HG02943 (cell line): ENCODE results near the gene ISLR.

Source experiments
- ATAC-seq: cut with Tn5 transposase; IDR thresholded peaks from one replicate; pipeline ENCODE4 v1.9.1; 2021; ENCODE audit warnings: mild to moderate bottlenecking, low read depth, moderate library complexity; ENCODE audit not compliant: unreplicated experiment

Gene ISLR

GRCh38 chr15:74192751-74193150 lies 19.2 kb downstream of the ISLR start:
- no peak for ATAC-seq

DNA sequence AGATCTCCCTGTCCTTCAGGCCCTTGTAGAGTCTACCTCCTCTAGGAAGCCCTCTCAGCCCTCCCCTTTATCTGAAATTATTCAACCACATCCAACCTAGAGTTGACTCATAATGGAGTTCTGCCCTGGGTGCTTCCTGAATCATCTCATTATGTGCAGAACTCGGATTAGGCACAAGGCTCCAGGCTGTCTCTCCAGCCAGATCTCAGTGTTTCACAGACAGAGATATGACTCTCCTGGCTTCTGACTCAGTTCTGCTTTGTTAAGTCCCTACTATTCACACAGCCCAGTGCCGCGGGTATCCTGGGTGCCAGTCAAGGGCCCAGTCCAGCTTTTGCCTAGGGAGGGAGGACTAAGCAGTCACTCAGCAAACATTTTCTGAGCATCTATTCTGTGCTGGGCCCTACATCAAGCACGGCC lies 19.8 kb downstream of the ISLR start:
- ATAC-seq, result no peak

- ATAC-seq, result no peak
Observed at GRCh38 chr15:74193905-74194304, 20.4 kb downstream of the ISLR start.

DNA sequence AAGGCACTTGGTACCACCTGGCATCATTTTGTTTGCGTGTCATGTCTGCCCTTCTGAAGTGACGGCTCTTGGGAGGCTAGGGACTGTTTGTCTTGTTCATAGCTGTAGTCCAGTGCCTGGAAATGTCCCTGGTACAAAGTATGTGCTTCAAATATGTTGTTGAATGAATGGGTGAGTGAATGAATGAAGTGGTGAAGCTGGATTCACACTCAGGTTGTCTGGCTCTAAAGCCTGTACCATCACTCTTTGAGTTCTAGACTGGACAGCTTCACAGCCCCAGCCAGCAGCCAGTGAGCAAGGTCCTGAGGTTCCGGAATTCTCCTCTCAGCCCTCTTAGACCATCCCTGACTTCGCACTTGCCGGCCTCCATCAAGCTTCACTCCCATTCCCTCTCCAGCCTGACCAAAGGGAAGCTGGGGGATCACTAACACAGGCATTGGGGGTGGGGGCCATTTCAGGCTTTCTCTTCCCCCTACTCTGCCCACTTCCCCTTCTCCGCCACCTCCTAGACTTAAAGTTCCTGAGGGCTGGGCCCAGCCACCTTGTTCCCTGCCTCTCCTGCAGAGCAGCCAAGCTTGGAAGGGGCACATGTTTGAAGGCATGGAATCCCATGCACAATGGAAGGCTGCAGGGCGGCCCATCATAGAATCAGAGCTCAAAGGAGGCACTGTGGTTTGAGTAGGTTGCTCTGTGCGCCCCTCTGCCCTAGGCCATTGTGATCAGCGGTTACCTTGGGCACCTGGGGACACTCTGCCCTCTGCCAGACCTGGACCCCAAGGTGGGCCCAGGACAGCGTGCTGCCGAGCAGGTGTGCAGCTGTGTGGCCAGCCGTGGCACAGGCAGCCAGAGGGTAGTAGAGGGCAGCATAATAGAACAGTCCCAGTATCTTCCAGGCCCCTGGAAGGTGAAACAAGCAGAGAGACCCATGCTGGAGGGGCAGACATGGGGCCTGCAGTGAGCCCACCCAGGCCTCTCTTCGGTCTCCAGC lies 21.4 kb downstream of the ISLR start:
- ATAC-seq, result no peak

- no peak for ATAC-seq
Observed at GRCh38 chr15:74196175-74196574, 22.7 kb downstream of the ISLR start.

DNA sequence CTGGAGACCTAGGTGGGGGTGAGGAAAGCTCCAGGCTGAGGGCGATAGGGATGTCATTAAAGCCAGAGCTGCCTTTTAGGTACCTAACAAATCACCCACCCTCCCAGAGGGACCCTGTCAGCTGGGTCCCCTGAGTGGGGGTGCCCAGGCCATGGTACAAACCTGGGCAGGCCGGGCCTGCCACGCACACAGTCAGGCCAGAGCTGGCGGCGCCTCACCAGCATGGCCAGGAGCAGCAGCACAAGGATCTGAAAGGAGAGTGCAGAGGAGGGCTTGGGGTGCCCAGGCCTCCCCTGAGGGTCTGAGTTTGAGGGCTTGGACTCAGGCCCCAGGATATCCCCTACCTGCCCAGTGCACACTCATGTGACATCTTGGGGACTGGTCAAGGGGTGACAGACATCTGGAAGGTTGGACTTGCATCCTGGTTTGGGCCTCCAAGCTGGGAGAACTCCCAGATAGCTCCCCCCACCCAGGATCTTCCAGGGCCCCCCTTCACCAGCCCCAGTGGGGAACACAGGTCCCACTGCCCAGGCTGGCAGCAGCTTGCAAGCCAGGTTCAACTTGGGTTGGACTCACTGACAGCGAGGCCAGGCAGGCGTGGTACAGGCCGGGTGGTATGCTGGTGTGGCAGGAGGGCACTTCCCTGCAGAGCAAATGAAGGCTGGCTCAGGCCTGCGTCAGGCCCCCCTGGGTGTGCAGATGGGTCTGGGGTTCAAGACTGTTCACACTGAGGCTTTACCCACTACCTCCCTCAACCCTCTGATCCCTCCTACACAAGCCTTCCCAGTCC lies 23.9 kb downstream of the ISLR start:
- ATAC-seq, result no peak

GRCh38 chr15:74199297-74199652 lies 25.8 kb downstream of the ISLR start:
- ATAC-seq, result no peak

DNA sequence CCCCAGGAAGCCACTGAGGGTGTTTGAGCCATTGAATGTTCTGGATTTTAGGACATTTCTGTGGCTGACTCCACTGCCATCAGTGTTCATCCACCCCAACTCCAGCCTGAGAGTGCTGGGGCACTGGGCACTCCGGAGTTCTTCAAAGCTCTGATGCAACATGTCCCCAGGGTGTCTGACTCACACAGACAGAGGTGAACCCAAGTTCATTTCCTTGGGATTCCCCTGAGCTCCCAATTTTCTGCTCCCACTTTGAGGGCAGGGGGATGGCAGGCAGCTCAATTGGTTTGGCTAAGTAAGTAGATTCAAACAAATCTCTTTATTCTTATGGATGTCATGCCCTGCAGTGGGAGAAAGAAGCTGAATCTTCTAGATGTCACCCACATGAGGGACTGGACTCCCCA lies 26.9 kb downstream of the ISLR start:
- ATAC-seq, result no peak

DNA sequence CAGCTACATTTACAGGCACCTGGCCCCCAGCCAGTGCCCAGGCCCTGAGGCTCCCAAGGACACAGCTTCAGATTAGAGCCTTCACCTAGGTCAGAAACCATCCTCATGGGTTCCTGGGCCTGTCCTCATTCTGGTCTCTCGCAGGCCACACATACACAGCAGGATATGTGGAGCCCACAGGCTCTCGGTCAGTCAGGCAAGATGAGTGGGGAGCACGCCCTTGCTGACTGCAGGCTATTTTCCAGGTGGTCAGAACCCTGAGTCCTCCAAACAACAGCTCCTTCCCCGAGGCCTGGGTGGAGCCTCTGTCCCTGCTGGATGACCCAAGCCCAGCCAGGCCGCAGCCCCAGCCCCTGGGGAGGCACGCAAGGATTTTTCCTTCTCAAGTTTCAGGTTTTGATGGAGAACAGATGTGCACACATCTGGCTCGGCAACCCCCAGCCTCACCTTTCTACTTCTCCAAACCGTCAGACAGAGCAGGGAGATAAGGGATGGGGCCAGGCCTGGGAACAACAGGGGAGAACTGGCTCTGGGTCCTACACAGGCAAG lies 27.4 kb downstream of the ISLR start:
- no peak for ATAC-seq

DNA sequence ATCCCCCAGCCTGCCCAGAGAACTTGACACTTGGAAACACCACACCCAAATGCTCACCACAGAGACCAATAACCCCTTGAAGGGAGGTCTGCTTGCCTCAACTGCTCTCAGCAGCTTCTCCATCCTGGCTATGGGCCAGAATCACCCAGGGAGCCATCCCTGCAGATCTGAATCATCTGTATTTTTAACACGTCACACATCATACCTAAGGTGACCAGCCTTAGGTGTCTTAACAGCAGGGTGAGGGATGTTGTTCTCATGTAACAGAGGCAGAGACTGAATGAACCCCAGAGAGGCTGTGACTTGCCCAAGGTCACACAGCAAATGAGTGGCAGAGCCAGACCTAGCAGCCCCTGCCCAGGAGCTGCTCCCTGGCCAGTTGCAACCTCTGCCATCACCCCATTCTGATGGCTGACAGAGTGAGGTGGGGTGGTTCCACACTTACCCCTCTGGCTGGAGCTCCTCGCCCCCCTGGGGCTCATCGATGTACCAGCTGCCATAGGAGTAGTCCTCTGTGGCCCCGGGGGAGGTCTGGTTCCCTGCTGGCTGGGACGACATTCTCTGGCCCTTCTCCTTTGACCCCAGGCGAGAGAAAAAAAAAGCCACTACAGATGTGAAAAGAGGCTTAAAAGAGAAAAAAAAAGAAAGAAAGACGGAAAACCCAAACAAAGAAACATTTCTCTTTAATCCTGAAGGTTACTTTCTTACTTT lies 28.4 kb downstream of the ISLR start:
- ATAC-seq, result no peak

- ATAC-seq, result no peak
Observed at GRCh38 chr15:74202452-74203401, 29.2 kb downstream of the ISLR start, which contains the start of gene STRA6. TSS of gene STRA6 (minus strand) at chr15:74202787. CDS start at chr15:74202267, 520 bp downstream.

- no peak for ATAC-seq
Observed at GRCh38 chr15:74203914-74204431, 30.5 kb downstream of the ISLR start.

DNA sequence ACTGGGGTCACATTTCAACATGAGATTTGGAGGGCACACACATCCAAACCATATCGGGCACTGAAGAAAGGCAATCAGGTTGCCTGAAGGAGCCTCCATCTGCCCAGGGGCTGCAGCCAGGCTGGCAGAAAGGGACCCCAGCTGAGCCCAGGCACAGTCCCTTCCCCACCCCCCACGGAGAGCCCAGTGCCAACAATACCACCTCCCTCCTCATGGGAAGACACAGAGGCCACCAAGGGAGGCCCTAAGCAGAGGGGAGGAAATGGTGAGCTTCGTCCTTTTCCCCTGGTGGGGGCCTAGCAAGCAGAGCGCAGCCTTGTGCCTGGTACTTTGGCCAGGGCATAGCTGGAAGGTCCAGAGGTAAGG lies 32.1 kb downstream of the ISLR start:
- no peak for ATAC-seq

DNA sequence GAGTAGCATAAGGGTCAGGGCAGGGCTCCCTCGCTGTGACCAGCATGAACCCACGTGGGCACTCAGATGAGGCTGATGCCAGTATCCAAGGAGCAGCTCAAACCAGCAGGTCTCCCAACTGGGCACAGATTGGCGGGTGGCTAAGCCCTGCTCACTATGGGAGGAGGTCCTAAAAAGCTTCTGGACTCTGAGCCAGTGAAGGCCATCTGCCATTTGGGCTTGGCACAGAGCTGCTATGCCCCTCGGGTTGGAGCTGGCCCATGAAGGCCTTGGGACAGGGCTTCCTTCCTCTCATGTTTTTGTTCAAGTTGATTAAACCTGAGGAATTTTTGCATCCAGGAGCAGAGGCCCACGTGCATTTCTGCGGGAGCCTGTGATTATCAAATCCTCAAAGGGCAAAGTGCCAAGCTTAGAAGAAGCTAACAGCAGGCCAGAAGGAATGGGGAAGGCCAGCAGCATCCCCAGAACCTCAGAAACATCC lies 33.3 kb downstream of the ISLR start:
- ATAC-seq, result no peak

GRCh38 chr15:74207652-74208440 lies 34.3 kb downstream of the ISLR start:
- ATAC-seq, result no peak

- no peak for ATAC-seq
Observed at GRCh38 chr15:74208496-74208895, 35.0 kb downstream of the ISLR start.

GRCh38 chr15:74208901-74209559 lies 35.5 kb downstream of the ISLR start:
- no peak for ATAC-seq

DNA sequence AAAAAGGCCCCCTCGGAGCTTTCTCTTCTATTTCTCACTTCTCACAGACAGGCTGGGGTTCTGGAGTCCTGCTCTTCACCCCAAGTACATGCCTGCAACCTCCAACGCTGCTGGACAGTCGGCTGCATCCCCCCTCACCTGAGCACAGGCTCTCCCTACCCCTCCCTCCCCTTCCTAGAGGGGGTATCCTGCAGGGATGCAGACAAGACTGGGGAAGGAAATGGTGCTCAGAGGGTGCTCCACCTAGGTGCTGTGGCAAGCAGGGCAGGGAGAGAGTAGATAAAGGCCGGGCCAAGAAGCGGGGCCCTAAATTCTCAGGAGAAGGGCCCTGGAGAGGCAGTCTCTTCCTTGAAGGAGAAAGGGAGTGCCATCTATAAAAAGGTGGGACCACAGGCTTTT lies 36.0 kb downstream of the ISLR start:
- no peak for ATAC-seq
